ENCODE data around the gene ENTR1.

ENTR1 gene

DNA sequence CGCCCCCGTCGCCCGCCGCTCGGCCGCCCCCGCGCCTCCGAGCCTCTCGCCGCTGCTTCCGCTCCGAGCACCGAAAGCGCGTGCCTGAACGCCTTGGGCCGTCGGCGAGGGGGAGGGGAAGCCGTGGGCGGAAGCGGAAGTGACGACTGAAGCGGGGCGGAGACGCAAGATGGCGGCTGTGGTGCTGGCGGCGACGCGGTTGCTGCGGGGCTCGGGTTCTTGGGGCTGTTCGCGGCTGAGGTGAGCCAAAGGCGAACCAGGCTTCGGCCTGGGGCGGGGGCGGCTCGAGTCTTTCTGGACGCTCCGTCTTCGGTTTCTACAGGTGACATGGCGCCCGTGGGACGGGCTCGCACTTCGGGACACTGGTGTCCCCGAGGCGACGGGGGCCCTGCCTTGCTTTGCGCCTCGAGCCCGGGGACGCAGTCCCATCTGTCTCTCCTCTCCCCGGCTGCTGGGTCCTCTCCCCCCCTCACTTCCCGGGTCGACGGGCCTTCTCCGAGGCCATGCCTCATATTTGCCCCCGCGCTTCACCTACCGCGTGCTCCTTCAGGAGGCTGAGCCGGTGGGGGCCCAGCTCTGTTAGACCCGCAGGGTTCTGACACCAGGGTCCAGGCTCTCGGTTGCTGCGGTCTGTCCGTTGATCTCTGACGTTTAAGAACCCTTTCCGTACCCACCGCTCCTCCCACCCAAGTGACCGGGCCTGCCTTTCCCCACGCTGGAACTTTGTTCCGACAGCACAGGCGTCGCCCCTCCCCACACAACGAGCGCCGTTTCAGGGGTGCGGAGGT lies at the start of gene ENTR1, which contains the start of gene PMPCA:
Gene ENTR1 (minus strand): TSS at position 115 of the 788 bp plus-strand sequence. CDS start 217 bp downstream, outside the sequence.
Gene PMPCA (plus strand): TSS at position 159 of the 788 bp plus-strand sequence. CDS start 11 bp downstream, at position 170.
- DNase-seq = peak; percentile 78

DNA sequence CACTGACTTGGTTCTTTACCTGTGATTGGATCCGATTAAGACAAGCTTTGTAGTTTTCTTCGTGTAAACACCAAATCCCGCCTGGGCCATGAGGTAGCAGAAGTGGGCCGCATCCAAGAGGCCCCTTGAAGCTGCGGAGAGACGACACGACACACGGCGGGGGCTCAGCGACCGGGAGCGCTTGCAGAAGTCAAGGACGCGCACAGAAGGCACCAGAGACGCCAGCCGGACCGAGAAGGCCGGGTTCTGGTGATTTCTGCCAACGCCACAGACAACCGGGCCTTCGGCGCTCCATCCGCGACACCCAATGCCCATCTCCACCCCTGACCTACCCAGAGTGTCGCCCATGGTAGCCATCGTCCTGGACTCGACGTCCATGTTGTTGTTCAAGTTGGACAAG lies 49.0 kb upstream of the ENTR1 start:
- no peak for DNase-seq

DNA sequence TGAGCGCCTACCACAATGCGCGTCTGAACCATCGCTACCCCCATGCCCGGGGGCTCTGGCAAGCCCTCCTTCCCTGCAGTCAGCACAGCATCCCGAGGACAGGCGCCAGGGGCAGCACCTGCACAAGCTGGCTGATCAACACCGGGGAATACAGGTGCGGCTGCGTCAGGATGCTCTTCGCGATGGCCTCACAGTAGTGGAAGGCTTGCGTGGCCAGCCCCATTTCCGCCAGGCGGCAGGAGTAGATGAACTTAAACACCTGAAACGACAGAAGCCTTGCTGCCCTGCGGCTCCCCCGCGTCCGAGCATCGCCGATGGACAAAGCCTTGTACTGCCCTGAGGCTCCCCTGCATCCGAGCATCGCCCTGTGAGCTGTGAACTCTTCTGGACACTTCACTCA lies 46.9 kb upstream of the ENTR1 start:
- no peak for DNase-seq

DNA sequence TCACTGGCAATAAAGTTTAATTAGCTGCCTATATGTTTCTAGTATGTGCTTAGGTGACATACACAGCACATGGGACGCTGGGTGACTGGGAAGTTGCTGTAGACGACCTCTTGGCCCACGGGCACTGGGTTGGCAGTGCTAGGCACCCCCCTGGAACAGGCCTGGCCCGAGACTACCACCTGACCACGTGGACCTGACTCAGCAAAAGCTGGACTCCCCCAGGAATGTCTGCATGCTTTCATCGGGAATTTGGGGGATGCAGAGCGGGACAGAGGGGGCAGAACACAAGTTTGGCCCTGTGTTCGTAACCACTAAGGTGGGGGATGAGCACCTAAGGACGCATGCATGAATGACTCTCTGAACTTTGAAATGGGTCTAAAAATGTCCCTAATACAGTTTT lies 45.8 kb upstream of the ENTR1 start:
- no peak for DNase-seq

GRCh38 chr9:136455043-136456002 lies 44.9 kb upstream of the ENTR1 start:
- DNase-seq = no peak

DNA sequence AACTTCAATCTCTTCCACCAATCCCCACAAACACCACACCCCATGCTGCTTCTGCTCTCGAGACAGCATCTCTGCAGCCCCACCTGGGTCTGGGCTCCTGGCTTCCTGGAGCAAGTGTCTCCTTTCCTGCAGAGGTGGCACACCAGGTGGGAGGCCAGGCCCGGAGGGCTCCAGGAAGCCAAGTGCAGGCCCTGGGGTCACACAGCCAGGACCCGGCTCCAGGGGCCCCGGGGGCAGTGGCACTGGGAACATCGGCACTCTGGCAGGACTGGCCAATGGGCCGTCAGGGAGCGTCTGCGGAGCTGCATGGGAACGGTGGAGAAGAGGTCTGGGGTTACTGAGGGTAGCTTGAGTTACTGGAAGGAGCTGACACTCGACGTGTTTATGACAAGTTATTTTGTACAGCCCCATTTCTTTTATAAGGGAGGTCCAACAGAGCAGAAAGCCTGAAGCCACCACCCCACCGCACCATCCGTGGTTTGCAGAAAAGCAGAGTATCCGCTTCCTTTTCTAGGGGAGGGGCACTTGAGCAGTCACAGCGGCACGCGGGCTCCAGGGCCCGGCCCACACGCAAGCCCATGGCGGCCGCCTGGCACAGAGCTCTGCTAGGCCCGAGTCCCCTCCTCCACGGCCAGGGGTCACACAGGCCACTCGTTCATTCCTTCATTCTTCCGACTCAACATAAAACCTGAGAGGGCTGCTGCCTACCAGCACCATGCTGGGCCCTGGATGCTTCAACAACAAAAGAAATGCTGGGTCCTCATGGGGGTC lies 43.8 kb upstream of the ENTR1 start:
- no peak for DNase-seq

DNA sequence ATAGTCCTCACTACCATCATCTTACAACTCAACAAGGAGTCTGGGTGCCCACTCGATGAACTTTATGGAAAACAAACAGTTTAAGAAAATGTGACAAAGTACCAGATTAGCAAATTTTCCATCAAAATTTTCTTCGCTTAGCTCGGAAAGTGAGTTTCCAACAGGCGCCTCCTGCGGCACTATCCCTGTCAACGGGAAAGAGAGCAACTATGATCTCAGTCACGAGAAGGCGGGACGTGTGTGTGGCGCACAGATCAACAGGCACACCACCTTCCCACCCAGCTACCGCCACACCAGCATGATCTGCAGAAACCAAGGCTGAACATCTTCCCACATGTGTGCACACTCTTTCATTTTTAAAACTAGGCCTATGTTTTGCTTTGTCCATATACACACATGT lies 42.9 kb upstream of the ENTR1 start:
- no peak for DNase-seq

- DNase-seq = no peak
Measured at GRCh38 chr9:136451221-136451877, 40.9 kb upstream of the ENTR1 start.

DNA sequence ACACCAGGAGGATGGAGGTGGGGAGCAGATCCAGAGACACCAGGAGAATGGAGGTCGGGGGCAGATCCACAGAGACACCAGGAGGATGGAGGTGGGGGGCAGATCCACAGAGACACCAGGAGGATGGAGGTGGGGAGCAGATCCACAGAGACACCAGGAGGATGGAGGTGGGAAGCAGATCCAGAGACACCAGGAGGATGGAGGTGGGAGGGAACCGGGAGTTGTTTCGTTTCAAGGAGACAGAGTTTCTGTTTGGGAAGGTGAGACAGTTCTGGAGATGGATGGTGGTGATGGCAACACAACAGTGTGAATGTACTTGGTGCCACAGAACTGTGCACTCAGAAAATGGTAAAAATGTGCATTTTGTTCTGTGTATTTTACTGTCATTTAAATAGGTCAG lies 38.2 kb upstream of the ENTR1 start:
- no peak for DNase-seq

DNA sequence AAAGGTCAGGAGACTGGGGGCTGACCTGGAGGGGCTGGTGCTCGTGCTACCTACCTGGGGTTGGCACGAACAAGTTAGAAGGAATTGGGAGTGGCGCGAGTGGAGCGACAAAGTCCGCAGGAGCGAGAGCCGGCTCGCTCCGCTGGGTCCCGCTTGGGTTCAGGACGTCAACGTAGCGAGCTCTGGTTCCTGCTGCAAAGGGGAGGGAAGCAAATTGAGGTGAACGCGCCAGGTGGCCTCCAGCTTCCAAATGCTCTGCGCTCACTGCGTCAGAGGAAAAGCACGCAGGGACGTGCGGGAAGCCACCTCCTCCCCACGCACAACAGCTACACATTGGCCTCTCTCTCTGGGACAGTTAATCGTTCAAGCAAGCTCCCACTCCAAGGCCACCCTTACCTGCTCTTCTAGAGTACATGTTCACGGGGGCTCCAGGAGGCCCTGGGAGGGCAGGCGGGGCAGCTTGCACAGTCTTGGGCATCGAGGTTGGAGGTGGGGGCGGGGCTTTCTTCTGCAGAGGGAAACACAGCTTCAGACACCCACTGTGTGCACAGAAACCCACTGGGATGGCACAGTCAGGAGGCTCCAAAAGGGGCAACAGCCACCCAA lies 36.9 kb upstream of the ENTR1 start:
- DNase-seq = no peak

- no peak for DNase-seq
Measured at GRCh38 chr9:136445799-136446198, 35.4 kb upstream of the ENTR1 start.

DNA sequence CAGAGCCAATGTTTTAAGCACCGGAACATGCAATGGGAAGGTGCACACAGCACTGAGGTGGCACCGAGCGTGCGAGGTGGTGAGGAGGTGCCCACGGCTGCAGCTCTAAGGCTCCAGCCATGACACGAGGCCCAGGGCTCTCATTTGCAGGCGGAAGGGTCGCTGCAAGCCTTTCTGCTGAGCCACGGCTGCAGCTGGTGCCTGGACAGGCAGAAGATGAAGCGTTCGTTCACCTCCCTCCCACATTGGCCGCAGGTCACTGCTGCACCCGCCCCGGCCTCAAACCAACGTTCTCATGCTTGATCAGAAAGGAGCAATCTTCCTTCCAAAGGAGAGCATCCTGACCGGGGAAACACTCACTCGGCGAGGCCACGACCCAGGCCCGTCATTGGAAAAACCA lies 33.7 kb upstream of the ENTR1 start:
- no peak for DNase-seq

DNA sequence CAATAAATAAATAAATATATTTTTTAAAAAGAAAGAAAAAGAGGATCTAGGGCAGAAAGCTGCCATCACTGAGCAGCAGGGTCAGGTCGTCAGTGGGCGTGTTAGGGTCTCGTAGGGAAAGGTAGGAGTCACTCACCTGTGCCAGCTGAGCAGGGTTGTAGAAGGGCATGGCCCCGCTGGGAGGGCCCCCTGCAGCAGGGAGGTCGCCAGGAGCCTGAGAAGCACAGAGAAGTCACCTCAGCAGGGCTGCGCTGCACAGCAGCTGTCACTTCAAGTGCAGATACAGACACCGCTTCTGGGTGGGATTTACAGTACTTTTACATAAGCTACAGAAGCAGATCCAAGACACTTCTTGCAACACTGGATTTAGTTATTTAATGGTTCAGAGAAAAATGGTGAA lies 33.3 kb upstream of the ENTR1 start:
- no peak for DNase-seq

DNA sequence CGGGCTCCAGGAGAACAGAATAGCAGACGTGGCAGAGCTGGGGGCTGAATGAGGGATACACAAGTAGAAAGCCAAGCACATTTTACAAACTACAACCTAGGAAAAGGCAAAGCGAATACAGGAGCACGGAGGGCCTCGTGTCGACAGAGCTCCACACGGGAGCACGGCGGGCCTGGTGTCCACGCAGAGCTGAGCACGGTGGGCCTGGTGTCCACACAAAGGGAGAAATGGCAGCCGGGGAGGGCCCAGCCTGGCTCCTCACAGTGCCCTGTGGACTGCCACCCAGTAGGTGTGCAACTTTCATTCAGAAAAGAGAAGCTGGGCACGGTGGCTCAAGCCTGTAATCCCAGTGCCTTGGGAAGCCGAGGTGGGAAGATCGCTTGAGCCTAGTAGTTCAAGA lies 32.7 kb upstream of the ENTR1 start:
- DNase-seq = no peak

- DNase-seq = no peak
Measured at GRCh38 chr9:136442265-136442664, 31.9 kb upstream of the ENTR1 start.

GRCh38 chr9:136441681-136442245 lies 31.3 kb upstream of the ENTR1 start:
- DNase-seq = no peak

- DNase-seq = no peak
Measured at GRCh38 chr9:136441191-136441680, 30.8 kb upstream of the ENTR1 start.

- peak; percentile 22 for DNase-seq
Measured at GRCh38 chr9:136439481-136440408, 29.3 kb upstream of the ENTR1 start, which contains the start of gene INPP5E. Gene INPP5E, minus strand, starts transcription at chr9:136439845. Its CDS starts 426 bp downstream, at chr9:136439419.

- no peak for DNase-seq
Measured at GRCh38 chr9:136438548-136439480, 28.4 kb upstream of the ENTR1 start.

All from NCI-H1092 treated with DMSO at 0.1 percent for 48 hours (cell line).